Psoas muscle (tissue), 8 donors: Measurements from ENCODE around the gene DNAH2. TPM values are rescaled to one million over a fixed set of nuclear protein-coding genes. Genes with fewer than 3 reads are reported as not detected.
"Not testable (repeated sequence)": the region's sequence is repeated elsewhere in the genome, so short reads cannot be mapped to it uniquely, and the experiment has no call there.

Source experiments
- ATAC-seq, 4 donors: fragments of 200-7000 bp; cut with Tn5 transposase; one replicate each; pipeline ENCODE4 v1.9.1; 2020; ENCODE audit warnings: moderate library complexity in 3 of 4, mild to moderate bottlenecking in 2 of 4
- DNase-seq, 2 donors: peaks; one replicate each; pipeline ENCODE4 v3.0.0-alpha.2; 2020
- H3K27ac ChIP-seq: fragments of 200-600 bp; one replicate; pipeline ENCODE4 v1.8.0; 2022
- H3K27me3 ChIP-seq, 3 donors: fragments of 200-600 bp in 1 of 3; one replicate each; pipeline versions ENCODE4 v1.6.1 to v1.8.0; 2013 to 2022; ENCODE audit warnings: low read length in 2 of 3, mild to moderate bottlenecking in 2 of 3, moderate library complexity in 1 of 3; ENCODE audit not compliant: insufficient read depth in 3 of 3
- H3K36me3 ChIP-seq, 2 donors: fragments of 200-600 bp in 1 of 2; one replicate each; pipeline versions ENCODE4 v1.6.1 to v1.8.0; 2013 to 2022; ENCODE audit warnings: low read depth in 1 of 2, mild to moderate bottlenecking in 1 of 2, moderate library complexity in 1 of 2; ENCODE audit not compliant: insufficient read depth in 1 of 2
- H3K4me1 ChIP-seq: fragments of 200-600 bp; one replicate; pipeline ENCODE4 v1.8.0; 2022
- H3K4me3 ChIP-seq: fragments of 200-600 bp; one replicate; pipeline ENCODE4 v1.8.0; 2022; ENCODE audit warnings: mild to moderate bottlenecking
- H3K9me3 ChIP-seq: fragments of 200-600 bp; one replicate; pipeline ENCODE4 v1.8.0; 2022
- CTCF ChIP-seq: fragments of 200-600 bp; IDR thresholded peaks from one replicate; pipeline ENCODE4 v1.8.0; 2022; ENCODE audit warnings: antibody characterized with exemption
- WGBS, 3 donors: extraction: QIAGEN DNeasy Blood & Tissue Kit; methylation state at CpG; one replicate each; pipeline versions ENCODE4 v1.1.6 to v1.1.7; 2013; 5-methylcytosine and 5-hydroxymethylcytosine counted together
- intact Hi-C, 2 donors: fragments of 100-400 bp; cut with DNase I; formaldehyde crosslinking; loops; one replicate each; pipeline versions ENCODE4 v1.11.0 to v1.14.2; 2022
- polyA plus RNA-seq, 3 donors: library from polyadenylated mRNA; stranded (reverse); fragments of 200-250 nt; gene quantifications; one replicate each; pipeline ENCODE4 v1.2.3, GENCODE V29; 2013
- total RNA-seq, 4 donors: library from RNA; stranded (reverse); fragmentation: NEBNext Ultra II Directional in 2 of 4; extraction: Animal tissue kit (Norgen Biotek cat#: 25700) in 2 of 4; gene quantifications; one replicate each; pipeline versions ENCODE4 v1.2.1 to v1.2.4, GENCODE V29; 2021 to 2023
- donor health status: healthy with polysubstance abuse.
- donor health status: DM: no; HTN: no; CAD: no; lungs with moderate emphysema.
- donor health status: Bipolar disorder and iron deficiency.
- donor health status: healthy.
- donor health status: DM: yes; HTN: yes; CAD: no.
- donor health status: DM: no; HTN: no; CAD: no.
- donor health status: DM: no; HTN: no; CAD: no.
- donor health status: DM: yes; HTN: yes; CAD: no.

The DNAH2 gene
- total and polyA plus RNA-seq, 7 donors = 0.01 to 0.10 (median 0.06) TPM

DNA sequence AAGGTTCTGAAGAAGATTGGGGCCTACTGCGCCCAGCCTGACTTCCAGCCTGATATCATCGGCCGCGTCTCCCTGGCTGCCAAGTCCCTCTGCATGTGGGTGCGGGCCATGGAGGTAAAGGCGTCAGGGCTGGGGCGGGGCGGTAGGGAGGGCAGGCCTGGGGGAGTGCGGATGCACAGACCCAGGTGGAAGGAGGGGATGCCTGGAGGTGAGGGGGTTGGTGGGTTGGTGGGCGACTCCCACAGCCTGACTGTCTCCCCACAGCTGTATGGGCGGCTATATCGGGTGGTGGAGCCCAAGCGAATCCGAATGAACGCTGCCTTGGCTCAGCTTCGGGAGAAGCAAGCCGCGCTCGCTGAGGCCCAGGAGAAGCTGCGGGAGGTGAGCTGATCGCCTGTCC is 89.7 kb downstream of the DNAH2 start:
- 82 to 86% (median 83%) methylated on average over 21 of the region's 21 CpGs for WGBS, 3 donors

GRCh38 chr17:7809086-7809790 is 91.7 kb downstream of the DNAH2 start:
- 69 to 76% (median 72%) methylated on average over 11 of the region's 11 CpGs for WGBS, 3 donors

More for the DNA sequence above, 89.7 kb downstream of the DNAH2 start:
- Histone ChIP-seq H3K9me3 (no peaks in the 10 kb centered on the region), H3K36me3 (no peaks in the 10 kb centered on the region), H3K4me3 (no peak overlapping the region), H3K4me1 (no peaks in the 10 kb centered on the region), H3K27ac (no peak overlapping the region), H3K27me3 (peaks cover 0 to 23% (median 4%) of the 10 kb centered on the region in 3 donors)
- ATAC-seq = no peak
- no peak for DNase-seq
- intact Hi-C loops = no loop called here
- TF ChIP-seq CTCF = no peak

DNA sequence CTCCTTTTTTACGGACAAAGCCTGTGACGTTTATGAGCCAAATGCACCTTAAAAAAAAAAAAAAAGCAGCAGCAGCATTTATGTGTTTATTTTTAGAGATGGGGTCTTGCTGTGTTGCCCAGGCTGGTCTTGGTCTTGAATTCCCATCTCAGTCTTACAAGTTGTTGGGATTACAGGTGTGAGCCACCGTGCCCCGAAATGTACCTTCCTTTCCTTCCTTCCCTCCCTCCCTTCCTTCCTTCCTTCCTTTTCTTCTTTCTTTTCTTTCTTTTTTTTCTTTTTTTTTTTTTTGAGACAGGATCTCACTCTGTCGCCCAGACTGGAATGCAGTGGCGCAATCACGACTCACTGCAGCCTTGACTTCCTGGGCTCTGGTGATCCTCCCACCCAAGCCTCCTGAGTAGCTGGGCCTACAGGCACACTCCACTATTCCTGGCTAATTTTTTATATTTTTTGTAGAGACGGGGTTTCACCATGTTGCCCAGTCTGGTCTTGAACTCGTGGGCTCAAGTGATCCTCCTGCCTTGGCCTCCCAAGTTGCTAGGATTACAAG is 92.3 kb downstream of the DNAH2 start:
- DNase-seq, H3K4me3 ChIP-seq, intact Hi-C loops, H3K27ac ChIP-seq, H3K4me1 ChIP-seq, H3K36me3 ChIP-seq, ATAC-seq, H3K9me3 ChIP-seq: not testable (repeated sequence)
- 76 to 81% (median 77%) methylated on average over 9 of the region's 9 CpGs for WGBS, 3 donors
- peaks cover 0 to 13% (median 1%) of the 10 kb centered on the region in 3 donors for H3K27me3 ChIP-seq

More at GRCh38 chr17:7809086-7809790, 91.7 kb downstream of the DNAH2 start:
- no peak overlapping the region for H3K4me3 ChIP-seq
- H3K36me3 ChIP-seq = no peaks in the 10 kb centered on the region
- DNase-seq (no peak), ATAC-seq (no peak)
- H3K27ac ChIP-seq = no peak overlapping the region
- intact Hi-C loops = no loop called here
- peaks cover 0 to 13% (median 1%) of the 10 kb centered on the region in 3 donors for H3K27me3 ChIP-seq
- H3K4me1 ChIP-seq = no peaks in the 10 kb centered on the region
- TF ChIP-seq CTCF = no peak
- no peaks in the 10 kb centered on the region for H3K9me3 ChIP-seq

- intact Hi-C loops = no loop called here
- Histone ChIP-seq H3K9me3 (no peaks in the 10 kb centered on the region), H3K4me1 (no peaks in the 10 kb centered on the region), H3K27ac (no peak overlapping the region), H3K27me3 (peaks cover 0 to 11% (median 1%) of the 10 kb centered on the region in 3 donors), H3K36me3 (no peaks in the 10 kb centered on the region), H3K4me3 (no peak overlapping the region)
- DNase-seq (no peak), ATAC-seq (no peak)
- WGBS, 3 donors = 74 to 87% (median 81%) methylated on average over 3 of the region's 3 CpGs
- no peak for TF ChIP-seq CTCF
Measured at GRCh38 chr17:7811251-7811650, 93.7 kb downstream of the DNAH2 start.

DNA sequence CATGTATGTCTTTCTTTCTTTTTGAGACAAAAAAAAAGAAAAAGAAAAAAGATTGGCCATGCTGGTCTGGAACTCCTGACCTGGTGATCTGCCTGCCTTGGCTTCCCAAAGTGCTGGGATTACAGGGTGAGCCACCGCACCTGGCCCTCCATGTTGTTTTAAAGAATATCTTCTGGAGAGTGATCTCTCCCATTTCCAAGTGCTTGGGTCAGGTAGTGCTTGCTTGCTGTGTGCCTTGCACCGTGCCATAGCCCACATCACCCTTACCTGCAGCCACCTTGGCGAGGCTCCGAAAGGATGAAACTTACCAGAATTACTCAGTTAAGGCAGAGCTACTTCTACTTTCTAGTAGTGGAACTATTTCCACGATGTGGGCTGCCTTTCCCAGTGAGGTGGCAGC is 97.4 kb downstream of the DNAH2 start:
- no peak for TF ChIP-seq CTCF
- H3K4me1 ChIP-seq = no peaks in the 10 kb centered on the region
- WGBS, 3 donors = 83 to 89% (median 86%) methylated on average over 5 of the region's 5 CpGs
- H3K27me3 ChIP-seq = no peaks in the 10 kb centered on the region
- no peaks in the 10 kb centered on the region for H3K9me3 ChIP-seq
- no peak for ATAC-seq
- DNase-seq = no peak
- H3K27ac ChIP-seq = no peak overlapping the region
- H3K36me3 ChIP-seq = no peaks in the 10 kb centered on the region
- intact Hi-C loops = no loop called here
- no peak overlapping the region for H3K4me3 ChIP-seq
